K562 (cell line): ENCODE data around the gene DCUN1D3. TPM values are rescaled to one million over a fixed set of nuclear protein-coding genes. Genes with fewer than 3 reads are reported as not detected.

Experiments used
- BCL6 ChIP-seq: fragments of 250-450 bp; sonication (Bioruptor Pico); IDR thresholded peaks from 2 replicates; pipeline ENCODE4 v1.4.0; 2020
- CREB3L1 ChIP-seq: fragments of 450-650 bp; IDR thresholded peaks from 2 replicates; pipeline ENCODE4 v1.6.1; 2014; ENCODE audit warnings: low read depth, mild to moderate bottlenecking, moderate library complexity, borderline replicate concordance
- CXXC5 ChIP-seq: fragments of 250-450 bp; sonication (Bioruptor Pico); IDR thresholded peaks from 2 replicates; pipeline ENCODE4 v1.8.0; 2022; ENCODE audit warnings: inconsistent platforms, mild to moderate bottlenecking, moderate library complexity
- ESRRB ChIP-seq: fragments of 250-450 bp; sonication (Bioruptor Pico); IDR thresholded peaks from 2 replicates; pipeline ENCODE4 v1.5.0; 2020; ENCODE audit warnings: mild to moderate bottlenecking, moderate library complexity, borderline replicate concordance
- GABPB1 ChIP-seq: sonication (generic); formaldehyde crosslinking; IDR thresholded peaks from 2 replicates; pipeline ENCODE4 v1.8.0; 2022; ENCODE audit warnings: mild to moderate bottlenecking, missing genetic modification reagents
- GTF2B ChIP-seq: IDR thresholded peaks from 2 replicates; pipeline ENCODE4 v1.6.1; 2011; ENCODE audit not compliant: insufficient read length; ENCODE audit errors: extremely low read depth
- MAZ ChIP-seq, 2 experiments: fragments of 450-650 bp in 1 of 2; sonication (generic) in 1 of 2; formaldehyde crosslinking; IDR thresholded peaks in 1 of 2; conservative IDR thresholded peaks in 1 of 2; 2 replicates each; pipeline versions ENCODE4 v1.4.0 to v1.5.0; 2020; ENCODE audit warnings: mild to moderate bottlenecking in 1 of 2, missing genetic modification reagents in 1 of 2
- MTA2 ChIP-seq: fragments of 450-650 bp; IDR thresholded peaks from 2 replicates; pipeline ENCODE4 v1.6.1; 2016; ENCODE audit warnings: low read depth
- POLR2B ChIP-seq: fragments of 450-650 bp; IDR thresholded peaks from 2 replicates; pipeline ENCODE4 v1.6.1; 2018; ENCODE audit warnings: low read depth; ENCODE audit not compliant: partially characterized antibody
- RAD21 ChIP-seq, 2 experiments: fragments of 250-450 bp in 1 of 2; fragments of 450-650 bp in 1 of 2; sonication (Bioruptor Pico) in 1 of 2; formaldehyde crosslinking in 1 of 2; IDR thresholded peaks in 1 of 2; conservative IDR thresholded peaks in 1 of 2; 2 replicates each; pipeline versions ENCODE4 v1.4.0 to v1.8.0; 2020 to 2022; ENCODE audit warnings: mild to moderate bottlenecking in 2 of 2, moderate library complexity in 1 of 2
- RCOR1 ChIP-seq, 2 experiments: IDR thresholded peaks; 2 replicates each; pipeline ENCODE4 v1.6.1; 2012; ENCODE audit warnings: low read depth in 2 of 2, low read length in 2 of 2, borderline replicate concordance in 1 of 2, improper control_type of control experiment in 1 of 2
- RFX5 ChIP-seq: IDR thresholded peaks from 2 replicates; pipeline ENCODE4 v1.6.1; 2011; ENCODE audit warnings: low read depth, mild to moderate bottlenecking, improper control_type of control experiment, low read length
- RNF2 ChIP-seq: sonication (generic); IDR thresholded peaks from 2 replicates; pipeline ENCODE4 v1.6.1; 2016
- SP1 ChIP-seq: sonication (generic); formaldehyde crosslinking; IDR thresholded peaks from 2 replicates; pipeline ENCODE4 v1.8.1; 2022; ENCODE audit warnings: mild to moderate bottlenecking, missing genetic modification reagents
- ZBTB12 ChIP-seq: fragments of 250-450 bp; sonication (Bioruptor Pico); IDR thresholded peaks from 2 replicates; pipeline ENCODE4 v1.4.0; 2020
- ZC3H8 ChIP-seq: fragments of 450-650 bp; IDR thresholded peaks from 2 replicates; pipeline ENCODE4 v1.6.1; 2017
- ZFP1 ChIP-seq: fragments of 450-650 bp; formaldehyde crosslinking; IDR thresholded peaks from 2 replicates; pipeline ENCODE4 v1.4.0; 2020; ENCODE audit warnings: mild to moderate bottlenecking, mixed read lengths
- ZKSCAN8 ChIP-seq: fragments of 200-800 bp; sonication (Bioruptor generic); IDR thresholded peaks from 2 replicates; pipeline ENCODE4 v1.6.1; 2016; ENCODE audit warnings: missing genetic modification characterization, missing compliant biosample characterization
- ZNF121 ChIP-seq: sonication (generic); formaldehyde crosslinking; conservative IDR thresholded peaks from 2 replicates; pipeline ENCODE4 v1.8.0; 2022; ENCODE audit warnings: missing genetic modification reagents
- ZNF584 ChIP-seq: fragments of 200-800 bp; sonication (Bioruptor generic); IDR thresholded peaks from 2 replicates; pipeline ENCODE4 v1.6.1; 2016; ENCODE audit warnings: low read depth, mild to moderate bottlenecking, missing genetic modification characterization, missing compliant biosample characterization
- polyA plus RNA-seq, 8 experiments: library from polyadenylated mRNA; depleted of rRNA in 4 of 8; stranded (reverse) in 5 of 8; unstranded in 3 of 8; fragments of >200 nt; fragmentation: Nextera tagmentation in 2 of 8; fragmentation: Illumina TruSeq in 1 of 8; extraction: Ambion mirVana in 2 of 8; extraction: Trizol in 1 of 8; gene quantifications; 2 replicates each; pipeline versions ENCODE4 v1.2.1 to v1.2.3, GENCODE V29; 2011 to 2014; ENCODE audit warnings: inconsistent platforms in 1 of 8, missing spikeins in 1 of 8
- total RNA-seq, 7 experiments: library from RNA; depleted of rRNA in 6 of 7; stranded (reverse); fragments of >200 nt in 6 of 7; fragmentation: Illumina TruSeq in 2 of 7; extraction: Trizol in 2 of 7; gene quantifications; 2 replicates each; pipeline versions ENCODE4 v1.2.1 to v1.2.3, GENCODE V29; 2011 to 2021; ENCODE audit warnings: low replicate concordance in 1 of 7
- TF ChIP-seq, protein P1 (sequence below): sonication (generic); formaldehyde crosslinking; IDR thresholded peaks from 2 replicates; pipeline ENCODE4 v1.8.0; 2022; ENCODE audit warnings: missing genetic modification reagents, mild to moderate bottlenecking, moderate library complexity, borderline replicate concordance
- TF ChIP-seq, protein P2 (sequence below): sonication (generic); formaldehyde crosslinking; IDR thresholded peaks from 2 replicates; pipeline ENCODE4 v1.8.0; 2022; ENCODE audit warnings: mild to moderate bottlenecking, missing genetic modification reagents, borderline replicate concordance

DCUN1D3 gene
- total and polyA plus RNA-seq, 9 of the 15 experiments (the other 6 are each of a cell fraction or from before 2014, with no cell fraction given) = 1.0 to 4.7 (median 2.2) TPM

DNA sequence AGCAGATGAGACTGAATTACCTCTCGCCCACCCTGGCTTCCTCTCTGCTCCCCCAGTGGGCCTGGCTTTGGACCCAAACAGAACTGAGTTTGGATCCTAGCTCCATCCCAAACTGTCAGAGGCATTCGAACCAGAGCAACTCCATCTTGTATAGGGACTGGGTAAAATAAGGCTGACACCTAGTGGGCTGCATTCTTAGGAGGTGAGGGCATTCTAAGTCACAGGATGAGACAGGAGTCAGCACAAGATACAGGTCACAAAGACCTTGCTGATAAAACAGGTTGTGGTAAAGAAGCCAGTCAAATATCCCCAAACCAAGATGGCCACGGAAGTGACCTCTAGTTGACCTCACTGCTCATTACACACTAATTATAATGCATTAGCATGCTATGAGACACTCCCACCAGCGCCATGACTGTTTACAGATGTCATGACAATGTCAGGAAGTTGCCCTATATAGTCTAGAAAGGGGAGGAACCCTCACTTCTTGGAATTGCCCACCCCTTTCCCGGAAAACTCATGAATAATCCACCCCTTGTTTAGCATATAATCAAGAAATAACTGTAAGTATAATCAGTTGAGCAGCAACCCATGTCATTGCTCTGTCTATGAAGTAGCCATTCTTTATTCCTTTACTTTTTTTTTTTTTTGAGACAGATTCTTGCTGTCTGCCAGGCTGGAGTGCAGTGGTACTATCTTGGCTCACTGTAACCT, 44.9 kb upstream of the DCUN1D3 start (continued):
- TF ChIP-seq RNF2 = peak; percentile 53; the same call in 1 of the 2 replicates
- peak; percentile 97 for TF ChIP-seq ESRRB (CRISPR knock-in tag)
- TF ChIP-seq GABPB1 (CRISPR knock-in tag) = no peak
- TF ChIP-seq CREB3L1 = no peak
- TF ChIP-seq MTA2 = 0 out of 2 replicates have a peak, but pooled peaks have one; percentile 20
- peak; percentile 99 for TF ChIP-seq ZKSCAN8 (CRISPR knock-in tag)
- peak; percentile 91 for TF ChIP-seq SP1 (CRISPR knock-in tag)
- peak; percentile 100 for TF ChIP-seq ZNF584 (CRISPR knock-in tag)
- TF ChIP-seq CXXC5 (CRISPR knock-in tag) = peak; percentile 100
- TF ChIP-seq ZNF121 (CRISPR knock-in tag) = no peak
- TF ChIP-seq RAD21 (CRISPR knock-in tag; conservative IDR thresholded peaks at IDR 0.05 in 1 of 2, IDR thresholded peaks at IDR 0.05 in 1 of 2) = peak; percentile 78 to 80
- peak; percentile 99 for TF ChIP-seq BCL6 (CRISPR knock-in tag)
- TF ChIP-seq ZFP1 = peak; percentile 98
- TF ChIP-seq, protein P1, sequence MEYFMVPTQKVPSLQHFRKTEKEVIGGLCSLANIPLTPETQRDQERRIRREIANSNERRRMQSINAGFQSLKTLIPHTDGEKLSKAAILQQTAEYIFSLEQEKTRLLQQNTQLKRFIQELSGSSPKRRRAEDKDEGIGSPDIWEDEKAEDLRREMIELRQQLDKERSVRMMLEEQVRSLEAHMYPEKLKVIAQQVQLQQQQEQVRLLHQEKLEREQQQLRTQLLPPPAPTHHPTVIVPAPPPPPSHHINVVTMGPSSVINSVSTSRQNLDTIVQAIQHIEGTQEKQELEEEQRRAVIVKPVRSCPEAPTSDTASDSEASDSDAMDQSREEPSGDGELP = no peak
- TF ChIP-seq ZC3H8 = no peak
- TF ChIP-seq, protein P2, sequence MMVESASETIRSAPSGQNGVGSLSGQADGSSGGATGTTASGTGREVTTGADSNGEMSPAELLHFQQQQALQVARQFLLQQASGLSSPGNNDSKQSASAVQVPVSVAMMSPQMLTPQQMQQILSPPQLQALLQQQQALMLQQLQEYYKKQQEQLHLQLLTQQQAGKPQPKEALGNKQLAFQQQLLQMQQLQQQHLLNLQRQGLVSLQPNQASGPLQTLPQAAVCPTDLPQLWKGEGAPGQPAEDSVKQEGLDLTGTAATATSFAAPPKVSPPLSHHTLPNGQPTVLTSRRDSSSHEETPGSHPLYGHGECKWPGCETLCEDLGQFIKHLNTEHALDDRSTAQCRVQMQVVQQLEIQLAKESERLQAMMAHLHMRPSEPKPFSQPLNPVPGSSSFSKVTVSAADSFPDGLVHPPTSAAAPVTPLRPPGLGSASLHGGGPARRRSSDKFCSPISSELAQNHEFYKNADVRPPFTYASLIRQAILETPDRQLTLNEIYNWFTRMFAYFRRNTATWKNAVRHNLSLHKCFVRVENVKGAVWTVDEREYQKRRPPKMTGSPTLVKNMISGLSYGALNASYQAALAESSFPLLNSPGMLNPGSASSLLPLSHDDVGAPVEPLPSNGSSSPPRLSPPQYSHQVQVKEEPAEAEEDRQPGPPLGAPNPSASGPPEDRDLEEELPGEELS = no peak
- TF ChIP-seq GTF2B = no peak
- TF ChIP-seq POLR2B = no peak
- no peak for TF ChIP-seq RFX5
- peak; percentile 96 for TF ChIP-seq ZBTB12 (CRISPR knock-in tag)
- peak in 1 of 2 experiments; percentile 56; a peak in 1 of 4 replicates for TF ChIP-seq RCOR1 (IDR thresholded peaks at IDR 0.05; ENCODE audit: borderline replicate concordance in 1 of 2, low read depth in 2 of 2, low read length in 2 of 2)
- TF ChIP-seq MAZ (CRISPR knock-in tag; conservative IDR thresholded peaks at IDR 0.05 in 1 of 2, IDR thresholded peaks at IDR 0.05 in 1 of 2) = peak in 1 of 2 experiments; percentile 98; a peak in 2 of 4 replicates
